NT2/D1 (cell line): ENCODE data around the gene SPSB2.

Experiments used
- YY1 ChIP-seq: IDR thresholded peaks from 2 replicates; pipeline ENCODE4 v1.6.1; 2011; ENCODE audit not compliant: insufficient read length, insufficient read depth
- ZNF274 ChIP-seq: IDR thresholded peaks from 2 replicates; pipeline ENCODE4 v1.6.1; 2011; ENCODE audit warnings: mild to moderate bottlenecking, low read depth, low read length

GRCh38 chr12:6914947-6915788 lies 42.1 kb upstream of the SPSB2 start:
- no peak for TF ChIP-seq YY1
- no peak for TF ChIP-seq ZNF274
